ENCODE measurements around the gene OR2V1.

DNA sequence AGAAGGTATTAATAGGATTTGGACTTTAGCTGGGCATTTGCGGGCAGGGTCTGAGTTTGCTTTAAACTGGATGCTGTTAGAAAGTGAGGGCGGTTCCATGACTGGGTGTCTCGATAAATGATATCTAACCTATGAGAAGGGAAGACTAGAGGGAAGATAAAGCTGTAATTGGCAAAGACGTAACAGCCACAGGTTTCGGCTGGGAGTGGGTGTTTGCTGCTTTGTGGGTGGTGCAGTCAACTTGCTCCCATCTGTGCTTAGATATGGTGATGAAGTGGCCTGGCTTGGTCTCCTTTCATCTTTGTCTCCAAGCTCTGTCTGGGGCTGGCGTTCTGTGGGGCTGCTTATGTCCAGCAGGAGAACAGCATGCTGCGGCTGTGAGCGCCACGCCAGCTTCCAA lies 23.3 kb downstream of the OR2V1 start:
- TF ChIP-seq, protein P1, sequence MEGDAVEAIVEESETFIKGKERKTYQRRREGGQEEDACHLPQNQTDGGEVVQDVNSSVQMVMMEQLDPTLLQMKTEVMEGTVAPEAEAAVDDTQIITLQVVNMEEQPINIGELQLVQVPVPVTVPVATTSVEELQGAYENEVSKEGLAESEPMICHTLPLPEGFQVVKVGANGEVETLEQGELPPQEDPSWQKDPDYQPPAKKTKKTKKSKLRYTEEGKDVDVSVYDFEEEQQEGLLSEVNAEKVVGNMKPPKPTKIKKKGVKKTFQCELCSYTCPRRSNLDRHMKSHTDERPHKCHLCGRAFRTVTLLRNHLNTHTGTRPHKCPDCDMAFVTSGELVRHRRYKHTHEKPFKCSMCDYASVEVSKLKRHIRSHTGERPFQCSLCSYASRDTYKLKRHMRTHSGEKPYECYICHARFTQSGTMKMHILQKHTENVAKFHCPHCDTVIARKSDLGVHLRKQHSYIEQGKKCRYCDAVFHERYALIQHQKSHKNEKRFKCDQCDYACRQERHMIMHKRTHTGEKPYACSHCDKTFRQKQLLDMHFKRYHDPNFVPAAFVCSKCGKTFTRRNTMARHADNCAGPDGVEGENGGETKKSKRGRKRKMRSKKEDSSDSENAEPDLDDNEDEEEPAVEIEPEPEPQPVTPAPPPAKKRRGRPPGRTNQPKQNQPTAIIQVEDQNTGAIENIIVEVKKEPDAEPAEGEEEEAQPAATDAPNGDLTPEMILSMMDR (IDR thresholded peaks at IDR 0.05), result no peak
- TF ChIP-seq EZH2 (IDR thresholded peaks at IDR 0.05), result no peak
- TF ChIP-seq EZH2phosphoT487 (IDR thresholded peaks at IDR 0.05), result no peak
